Measurements from ENCODE around the gene PAPPA.

GRCh38 chr9:116333254-116333653 lies 179.7 kb downstream of the PAPPA start:
- TF ChIP-seq POLR2A (IDR thresholded peaks at IDR 0.05; ENCODE audit: low read length) (no peak), GATA1 (IDR thresholded peaks at IDR 0.05; ENCODE audit: low read depth, low read length) (no peak)
